Rectal smooth muscle tissue (tissue), 1 donor: Measurements from ENCODE around the gene SLC8B1.

Experiments
- H3K27ac ChIP-seq: one replicate; pipeline ENCODE4 v1.7.0; 2013; ENCODE audit warnings: low read depth, low read length, inconsistent platforms
- H3K27me3 ChIP-seq: one replicate; pipeline ENCODE4 v1.7.0; 2013; ENCODE audit warnings: low read length; ENCODE audit not compliant: control insufficient read depth, insufficient read depth
- H3K36me3 ChIP-seq: one replicate; pipeline ENCODE4 v1.7.0; 2013; ENCODE audit warnings: low read length; ENCODE audit not compliant: control insufficient read depth, insufficient read depth
- H3K4me1 ChIP-seq: one replicate; pipeline ENCODE4 v1.7.0; 2013; ENCODE audit warnings: low read length; ENCODE audit not compliant: control insufficient read depth, insufficient read depth
- H3K4me3 ChIP-seq: one replicate; pipeline ENCODE4 v1.7.0; 2013; ENCODE audit warnings: low read length
- H3K9ac ChIP-seq: one replicate; pipeline ENCODE4 v1.7.0; 2013; ENCODE audit warnings: low read length

The SLC8B1 gene

DNA sequence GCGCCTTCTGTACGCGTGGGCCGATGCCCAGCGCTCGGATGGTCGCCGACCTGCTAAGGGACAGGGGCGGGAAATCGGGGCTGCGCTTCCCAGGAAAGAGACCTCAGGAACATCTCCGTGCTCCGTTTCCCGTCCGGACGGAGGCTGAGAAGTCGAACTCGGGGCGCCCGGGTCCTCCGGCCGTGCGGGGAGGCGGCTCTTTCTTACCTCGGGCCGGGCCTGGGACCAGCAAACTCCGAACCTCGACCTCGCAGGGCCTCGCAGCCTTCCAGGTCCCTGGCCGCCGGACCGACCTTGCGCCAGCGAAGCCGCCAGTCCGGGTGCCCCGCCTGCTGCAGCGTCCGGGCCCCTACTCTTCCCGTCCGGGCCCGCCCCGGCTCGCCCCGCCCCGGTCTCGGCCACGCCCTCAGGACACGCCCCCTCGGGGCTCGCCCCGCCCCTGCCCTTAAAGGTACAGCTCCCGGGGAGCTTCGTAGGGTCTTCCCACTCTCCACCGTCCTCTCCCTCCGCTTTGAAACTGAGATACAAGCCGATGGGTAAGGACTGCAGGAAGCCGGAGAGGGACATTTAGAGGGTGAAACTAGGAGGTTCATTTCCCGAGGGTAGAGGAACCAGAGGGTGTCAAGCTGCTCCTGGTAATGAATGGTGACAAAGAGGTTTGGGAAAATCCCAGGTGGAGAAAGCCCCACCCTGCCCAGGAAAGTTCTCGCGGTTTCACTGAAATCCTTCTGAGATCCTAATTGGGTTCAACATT is at the start of gene SLC8B1:
TSS of gene SLC8B1 (minus strand) at position 324 of the 754 bp plus-strand sequence. CDS start 2,231 bp downstream, outside the sequence.
- H3K9ac ChIP-seq = peak within 1 kb of the TSS; percentile 50

GRCh38 chr12:113382206-113382605 is 47.3 kb upstream of the SLC8B1 start:
- no peak overlapping the region for H3K27ac ChIP-seq
- no peaks in the 10 kb centered on the region for H3K27me3 ChIP-seq
- peaks cover 7% of the 10 kb centered on the region for H3K36me3 ChIP-seq
- H3K4me3 ChIP-seq = no peak overlapping the region
- no peak overlapping the region for H3K9ac ChIP-seq
- H3K4me1 ChIP-seq = no peaks in the 10 kb centered on the region

More for the DNA sequence above, at the start of gene SLC8B1:
- peak within 1 kb of the TSS; percentile 85 for H3K4me3 ChIP-seq
- H3K27me3 ChIP-seq = no peaks in the 10 kb centered on the region
- peaks cover 3% of the 10 kb centered on the region for H3K36me3 ChIP-seq
- H3K4me1 ChIP-seq = no peaks in the 10 kb centered on the region
- peak within 1 kb of the TSS; percentile 47 for H3K27ac ChIP-seq

DNA sequence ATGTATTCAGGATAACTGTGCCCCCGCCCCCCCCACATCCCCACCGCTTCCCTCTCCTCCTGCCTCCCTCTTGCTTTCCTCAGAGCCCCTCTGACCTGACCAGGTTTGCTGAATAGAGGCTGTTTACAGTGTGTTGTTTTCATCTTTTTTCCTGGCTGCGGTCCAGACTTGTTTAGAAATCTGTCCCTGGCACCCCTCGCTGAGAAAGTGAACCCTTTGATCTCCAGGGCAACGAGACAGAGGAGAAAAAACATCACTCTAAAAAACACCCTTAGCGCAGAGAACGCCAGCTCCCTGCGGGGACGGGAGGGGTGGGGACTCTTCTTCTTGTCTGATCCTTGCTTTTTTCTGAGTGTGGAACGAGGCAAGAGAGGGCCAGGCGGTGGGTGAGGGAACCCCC is 46.3 kb upstream of the SLC8B1 start:
- no peak overlapping the region for H3K9ac ChIP-seq
- H3K4me3 ChIP-seq = no peak overlapping the region
- H3K27ac ChIP-seq = no peak overlapping the region
- H3K27me3 ChIP-seq = no peaks in the 10 kb centered on the region
- H3K36me3 ChIP-seq = peaks cover 10% of the 10 kb centered on the region
- no peaks in the 10 kb centered on the region for H3K4me1 ChIP-seq

DNA sequence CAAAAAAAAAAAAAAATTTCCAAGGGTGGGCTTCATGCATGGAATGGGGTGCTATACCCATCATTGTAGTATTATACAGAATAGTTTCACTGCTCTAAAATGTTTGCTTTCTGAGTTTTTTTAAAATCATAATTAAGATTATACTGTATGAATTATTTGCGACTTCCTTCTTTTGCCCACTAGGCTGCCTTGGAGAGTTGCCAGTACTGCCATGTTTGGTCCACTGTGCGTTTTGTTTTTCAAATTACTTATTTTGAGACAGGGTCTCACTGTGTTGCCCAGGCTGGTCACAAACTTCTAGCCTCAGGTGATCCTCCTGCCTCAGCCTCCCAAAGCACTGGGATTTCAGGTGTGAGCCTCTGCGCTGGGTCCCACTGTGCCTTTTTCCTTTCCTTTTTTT is 43.4 kb upstream of the SLC8B1 start:
- Histone ChIP-seq H3K27ac (no peak overlapping the region), H3K9ac (no peak overlapping the region), H3K36me3 (peaks cover 12% of the 10 kb centered on the region), H3K4me3 (no peak overlapping the region), H3K27me3 (no peaks in the 10 kb centered on the region), H3K4me1 (no peaks in the 10 kb centered on the region)

GRCh38 chr12:113374823-113375428 is 40.0 kb upstream of the SLC8B1 start:
- H3K4me1 ChIP-seq = no peaks in the 10 kb centered on the region
- no peak overlapping the region for H3K4me3 ChIP-seq
- H3K36me3 ChIP-seq = peaks cover 8% of the 10 kb centered on the region
- no peaks in the 10 kb centered on the region for H3K27me3 ChIP-seq
- H3K27ac ChIP-seq = no peak overlapping the region
- no peak overlapping the region for H3K9ac ChIP-seq

- no peaks in the 10 kb centered on the region for H3K27me3 ChIP-seq
- no peaks in the 10 kb centered on the region for H3K4me1 ChIP-seq
- H3K9ac ChIP-seq = no peak overlapping the region
- peaks cover 8% of the 10 kb centered on the region for H3K36me3 ChIP-seq
- H3K27ac ChIP-seq = no peak overlapping the region
- no peak overlapping the region for H3K4me3 ChIP-seq
Measured at GRCh38 chr12:113373969-113374368, 39.1 kb upstream of the SLC8B1 start.

DNA sequence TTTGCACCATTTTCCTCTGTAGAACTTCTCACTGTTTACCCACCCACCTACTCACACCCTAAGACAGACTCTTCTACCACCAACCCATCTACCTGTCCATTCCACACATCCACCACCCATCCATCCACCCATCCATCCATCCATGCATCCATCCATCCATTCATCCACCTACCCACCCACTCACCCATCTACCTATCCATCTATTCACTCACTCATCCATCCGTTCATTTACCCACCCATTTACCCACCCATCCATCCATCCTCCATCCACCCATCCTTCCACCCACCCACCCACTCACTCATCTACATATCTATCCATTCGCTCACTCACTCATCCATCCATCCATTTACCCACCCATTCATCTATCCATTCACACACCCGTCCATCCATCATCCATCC is 38.5 kb upstream of the SLC8B1 start:
- no peak overlapping the region for H3K4me3 ChIP-seq
- no peak overlapping the region for H3K9ac ChIP-seq
- H3K4me1 ChIP-seq = no peaks in the 10 kb centered on the region
- no peaks in the 10 kb centered on the region for H3K27me3 ChIP-seq
- peaks cover 8% of the 10 kb centered on the region for H3K36me3 ChIP-seq
- H3K27ac ChIP-seq = no peak overlapping the region

- Histone ChIP-seq H3K9ac (no peak overlapping the region), H3K27ac (no peak overlapping the region), H3K27me3 (no peaks in the 10 kb centered on the region), H3K4me1 (no peaks in the 10 kb centered on the region), H3K36me3 (peaks cover 8% of the 10 kb centered on the region), H3K4me3 (no peak overlapping the region)
Measured at GRCh38 chr12:113372371-113372770, 37.5 kb upstream of the SLC8B1 start.

DNA sequence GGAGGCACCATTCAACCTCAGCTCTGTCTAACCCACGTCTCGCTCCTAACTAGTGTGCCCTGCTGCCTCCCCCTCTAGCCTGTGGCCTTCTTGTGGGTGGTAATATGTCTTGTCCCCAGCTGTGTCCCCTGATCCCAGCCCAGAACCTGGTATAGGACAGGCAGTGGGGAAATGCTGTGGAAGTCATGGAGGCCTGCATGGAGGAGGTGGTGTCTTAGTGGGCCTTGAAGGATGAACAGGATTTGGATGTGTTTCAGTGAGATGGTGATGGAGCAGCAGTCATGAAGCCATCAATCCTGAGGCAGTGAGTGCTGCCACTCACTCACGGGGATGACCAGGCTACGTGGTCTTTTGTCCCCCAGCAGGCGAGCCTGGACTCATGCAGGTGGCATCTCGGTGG is 36.9 kb upstream of the SLC8B1 start:
- H3K9ac ChIP-seq = no peak overlapping the region
- H3K4me3 ChIP-seq = no peak overlapping the region
- H3K27me3 ChIP-seq = no peaks in the 10 kb centered on the region
- no peaks in the 10 kb centered on the region for H3K4me1 ChIP-seq
- H3K36me3 ChIP-seq = peaks cover 8% of the 10 kb centered on the region
- H3K27ac ChIP-seq = no peak overlapping the region

GRCh38 chr12:113370923-113371682 is 36.2 kb upstream of the SLC8B1 start:
- Histone ChIP-seq H3K36me3 (peaks cover 5% of the 10 kb centered on the region), H3K27me3 (no peaks in the 10 kb centered on the region), H3K27ac (no peak overlapping the region), H3K9ac (no peak overlapping the region), H3K4me1 (no peaks in the 10 kb centered on the region), H3K4me3 (no peak overlapping the region)

DNA sequence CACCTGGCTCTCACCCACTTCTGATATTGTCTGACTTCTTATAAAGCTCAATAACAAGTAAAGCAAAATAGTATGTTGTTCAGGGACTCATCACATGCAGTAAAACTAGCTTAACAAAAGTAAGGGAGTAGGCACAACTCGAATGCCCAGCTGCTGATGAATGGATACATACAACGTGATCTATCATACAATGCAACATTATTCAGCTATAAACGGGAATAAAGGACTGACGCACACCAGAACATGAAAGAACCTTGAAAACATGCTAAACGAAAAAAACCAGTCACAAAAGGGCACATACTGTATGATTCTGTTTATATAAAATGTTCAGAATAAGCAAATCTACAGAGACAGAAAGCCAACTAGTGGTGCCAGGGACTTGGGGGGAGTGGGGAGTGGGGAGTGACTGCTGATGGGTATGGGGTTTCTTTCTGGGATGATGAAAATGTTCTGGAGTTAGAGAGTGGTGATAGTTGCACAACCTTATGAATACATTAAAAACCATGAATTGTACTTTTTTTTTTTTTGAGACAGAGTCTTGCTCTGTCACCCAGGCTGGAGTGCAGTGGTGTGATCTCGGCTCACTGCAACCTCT is 34.6 kb upstream of the SLC8B1 start:
- Histone ChIP-seq H3K27ac (no peak overlapping the region), H3K36me3 (peaks cover 2% of the 10 kb centered on the region), H3K9ac (no peak overlapping the region)

GRCh38 chr12:113368331-113368730 is 33.4 kb upstream of the SLC8B1 start:
- Histone ChIP-seq H3K27me3 (no peaks in the 10 kb centered on the region), H3K27ac (no peak overlapping the region), H3K4me3 (no peak overlapping the region), H3K36me3 (no peaks in the 10 kb centered on the region), H3K9ac (no peak overlapping the region), H3K4me1 (no peaks in the 10 kb centered on the region)

More for the DNA sequence above, 34.6 kb upstream of the SLC8B1 start:
- Histone ChIP-seq H3K4me3 (no peak overlapping the region), H3K4me1 (no peaks in the 10 kb centered on the region), H3K27me3 (no peaks in the 10 kb centered on the region)
